K562 (cell line): ENCODE results near the gene AMBRA1. TPM values are rescaled to one million over a fixed set of nuclear protein-coding genes. Genes with fewer than 3 reads are reported as not detected.

Source experiments
- EGR1 ChIP-seq: fragments of 450-650 bp; conservative IDR thresholded peaks from 2 replicates; pipeline ENCODE4 v1.6.1; 2017; ENCODE audit warnings: mild to moderate bottlenecking
- YY1 ChIP-seq, 3 experiments: IDR thresholded peaks; 2 replicates each; pipeline ENCODE4 v1.6.1; 2011; ENCODE audit warnings: low read length in 2 of 3, mild to moderate bottlenecking in 2 of 3, moderate library complexity in 2 of 3, borderline replicate concordance in 1 of 3, control low read depth in 1 of 3, low read depth in 1 of 3; ENCODE audit not compliant: insufficient read depth in 3 of 3, insufficient replicate concordance in 2 of 3, control insufficient read depth in 1 of 3, insufficient read length in 1 of 3; ENCODE audit errors: extremely low read depth in 1 of 3
- microRNA-seq: library from miRNA; unstranded; fragments of <30 nt; microRNA quantifications from one replicate; pipeline ENCODE4, GENCODE V29; 2018; ENCODE audit warnings: borderline microRNAs expressed
- polyA plus RNA-seq, 8 experiments: library from polyadenylated mRNA; depleted of rRNA in 4 of 8; stranded (reverse) in 5 of 8; unstranded in 3 of 8; fragments of >200 nt; fragmentation: Nextera tagmentation in 2 of 8; fragmentation: Illumina TruSeq in 1 of 8; extraction: Ambion mirVana in 2 of 8; extraction: Trizol in 1 of 8; gene quantifications; 2 replicates each; pipeline versions ENCODE4 v1.2.1 to v1.2.3, GENCODE V29; 2011 to 2014; ENCODE audit warnings: inconsistent platforms in 1 of 8, missing spikeins in 1 of 8
- small RNA-seq: library from RNA; depleted of rRNA; stranded (forward); fragments of <200 nt; gene quantifications from one replicate; pipeline ENCODE3, GENCODE V24; 2014
- total RNA-seq, 7 experiments: library from RNA; depleted of rRNA in 6 of 7; stranded (reverse); fragments of >200 nt in 6 of 7; fragmentation: Illumina TruSeq in 2 of 7; extraction: Trizol in 2 of 7; gene quantifications; 2 replicates each; pipeline versions ENCODE4 v1.2.1 to v1.2.3, GENCODE V29; 2011 to 2021; ENCODE audit warnings: low replicate concordance in 1 of 7
- TF ChIP-seq, protein P1 (sequence below): fragments of 200-800 bp; sonication (Bioruptor generic); IDR thresholded peaks from 2 replicates; pipeline ENCODE4 v1.6.1; 2017; ENCODE audit warnings: missing genetic modification characterization, missing compliant biosample characterization

AMBRA1 gene
- total and polyA plus RNA-seq, 9 of the 15 experiments (the other 6 are each of a cell fraction or from before 2014, with no cell fraction given): 0.15 to 24.5 (median 13.0) TPM

DNA sequence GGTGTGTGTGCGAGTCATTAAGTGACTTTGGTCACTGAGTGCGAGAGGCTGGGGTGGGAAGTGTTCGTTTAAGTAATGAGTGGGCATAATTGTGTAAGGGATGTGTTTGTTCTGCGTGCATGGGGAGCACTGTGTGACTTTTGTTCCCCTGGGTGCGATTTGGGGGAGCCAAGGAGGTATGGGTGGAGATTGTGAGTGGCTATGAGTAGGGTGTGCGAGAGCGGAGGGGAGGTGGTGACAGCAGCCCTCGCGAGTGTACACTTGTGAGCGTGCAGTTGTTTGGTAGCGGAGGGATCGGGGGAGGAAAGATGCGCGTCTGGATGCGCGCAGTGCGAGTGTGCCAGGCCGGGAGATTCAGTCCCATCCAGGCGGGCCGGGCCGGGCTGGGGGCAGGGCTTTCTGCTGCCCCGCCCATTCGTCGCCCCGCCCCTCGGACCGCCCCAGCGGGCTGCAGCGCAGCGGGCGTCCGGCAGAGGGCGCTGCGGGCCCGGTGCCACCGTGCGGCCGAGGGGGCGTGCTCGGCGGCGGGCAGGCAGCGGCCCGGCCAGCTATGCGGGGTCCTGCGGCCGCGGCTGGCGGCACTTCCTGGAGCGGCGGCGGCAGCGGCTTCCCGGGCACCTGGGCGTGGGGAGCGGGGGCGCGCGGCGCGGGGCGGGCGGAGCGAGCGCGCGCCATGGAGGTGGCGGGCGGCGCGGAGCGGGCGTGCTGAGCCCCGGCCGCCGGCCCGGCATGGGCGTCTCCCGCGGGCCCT, 246.8 kb downstream of the AMBRA1 start, which contains the start of gene DGKZ (continued):
- TF ChIP-seq, protein P1, sequence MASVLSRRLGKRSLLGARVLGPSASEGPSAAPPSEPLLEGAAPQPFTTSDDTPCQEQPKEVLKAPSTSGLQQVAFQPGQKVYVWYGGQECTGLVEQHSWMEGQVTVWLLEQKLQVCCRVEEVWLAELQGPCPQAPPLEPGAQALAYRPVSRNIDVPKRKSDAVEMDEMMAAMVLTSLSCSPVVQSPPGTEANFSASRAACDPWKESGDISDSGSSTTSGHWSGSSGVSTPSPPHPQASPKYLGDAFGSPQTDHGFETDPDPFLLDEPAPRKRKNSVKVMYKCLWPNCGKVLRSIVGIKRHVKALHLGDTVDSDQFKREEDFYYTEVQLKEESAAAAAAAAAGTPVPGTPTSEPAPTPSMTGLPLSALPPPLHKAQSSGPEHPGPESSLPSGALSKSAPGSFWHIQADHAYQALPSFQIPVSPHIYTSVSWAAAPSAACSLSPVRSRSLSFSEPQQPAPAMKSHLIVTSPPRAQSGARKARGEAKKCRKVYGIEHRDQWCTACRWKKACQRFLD (CRISPR knock-in tag): peak; percentile 89; the same call in 1 of the 2 replicates
- TF ChIP-seq EGR1 (no peak), YY1 (IDR thresholded peaks at IDR 0.05; ENCODE audit: borderline replicate concordance in 1 of 3, control insufficient read depth in 1 of 3, extremely low read depth in 1 of 3, insufficient read depth in 3 of 3, insufficient read length in 1 of 3, insufficient replicate concordance in 2 of 3, low read depth in 1 of 3, low read length in 2 of 3) (peak in 2 of 3 experiments; percentile 5 to 37)

Small RNA genes within 50 kb of the gene (microRNA-seq; reads per million reads assigned to microRNA genes)
- gene MIR3160-1 (not detected), gene MIR3160-2 (not detected), gene MIR4688 (not detected)

Small RNA genes within 50 kb of the gene (small RNA-seq; reads per million reads assigned to genes)
- gene MIR3160-1 (not detected), gene MIR4688 (0.26 reads per million)

Other genes with a start within 250 kb of the AMBRA1 start
Only the 7 nearest of the 8 such genes appear.
- 478 and 553 TPM in 2 replicates for gene MDK, start 212.4 kb downstream of the AMBRA1 start, total RNA-seq (2014; rRNA removed)
- gene MDK, start 212.4 kb downstream of the AMBRA1 start, total RNA-seq (2014; rRNA removed; fragmentation: Illumina TruSeq; extraction: Trizol): 91.5 and 123 TPM in 2 replicates
- gene MDK, start 212.4 kb downstream of the AMBRA1 start, total RNA-seq (2015; rRNA removed; fragmentation: Illumina TruSeq; extraction: Trizol): 269 and 279 TPM in 2 replicates
- 396 and 429 TPM in 2 replicates for gene MDK, start 212.4 kb downstream of the AMBRA1 start, total RNA-seq (2021)
- gene MDK, start 212.4 kb downstream of the AMBRA1 start, polyA plus RNA-seq (2011; rRNA removed): 343 and 350 TPM in 2 replicates
- gene MDK, start 212.4 kb downstream of the AMBRA1 start, polyA plus RNA-seq (2014; fragmentation: Illumina TruSeq; extraction: Trizol): 661 and 667 TPM in 2 replicates
- 10 to 100 TPM; 20.7 to 61.7 TPM for gene MDK, start 212.4 kb downstream of the AMBRA1 start, polyA plus RNA-seq (2014; fragmentation: Nextera tagmentation; extraction: Ambion mirVana)
- gene MDK, start 212.4 kb downstream of the AMBRA1 start, polyA plus RNA-seq (2014; rRNA removed): 700 and 703 TPM in 2 replicates
- 0.73 and 1.3 TPM in 2 replicates for gene CHRM4, start 202.2 kb downstream of the AMBRA1 start, total RNA-seq (2014; rRNA removed)
- 0.19 and 0.22 TPM in 2 replicates for gene CHRM4, start 202.2 kb downstream of the AMBRA1 start, total RNA-seq (2014; rRNA removed; fragmentation: Illumina TruSeq; extraction: Trizol)
- gene CHRM4, start 202.2 kb downstream of the AMBRA1 start, total RNA-seq (2015; rRNA removed; fragmentation: Illumina TruSeq; extraction: Trizol): 0.22 and 0.49 TPM in 2 replicates
- 0.89 and 1.0 TPM in 2 replicates for gene CHRM4, start 202.2 kb downstream of the AMBRA1 start, total RNA-seq (2021)
- 0.62 and 0.74 TPM in 2 replicates for gene CHRM4, start 202.2 kb downstream of the AMBRA1 start, polyA plus RNA-seq (2011; rRNA removed)
- gene CHRM4, start 202.2 kb downstream of the AMBRA1 start, polyA plus RNA-seq (2014; fragmentation: Illumina TruSeq; extraction: Trizol): 0.40 and 0.76 TPM in 2 replicates
- gene CHRM4, start 202.2 kb downstream of the AMBRA1 start, polyA plus RNA-seq (2014; fragmentation: Nextera tagmentation; extraction: Ambion mirVana): not detected
- 0.33 and 0.58 TPM in 2 replicates for gene CHRM4, start 202.2 kb downstream of the AMBRA1 start, polyA plus RNA-seq (2014; rRNA removed)
- 4.1 and 4.3 TPM in 2 replicates for gene HARBI1, start 23.2 kb upstream of the AMBRA1 start, total RNA-seq (2014; rRNA removed)
- gene HARBI1, start 23.2 kb upstream of the AMBRA1 start, total RNA-seq (2014; rRNA removed; fragmentation: Illumina TruSeq; extraction: Trizol): 5.6 and 6.0 TPM in 2 replicates
- gene HARBI1, start 23.2 kb upstream of the AMBRA1 start, total RNA-seq (2015; rRNA removed; fragmentation: Illumina TruSeq; extraction: Trizol): 4.9 and 6.9 TPM in 2 replicates
- gene HARBI1, start 23.2 kb upstream of the AMBRA1 start, total RNA-seq (2021): 5.5 and 5.8 TPM in 2 replicates
- 4.7 and 5.5 TPM in 2 replicates for gene HARBI1, start 23.2 kb upstream of the AMBRA1 start, polyA plus RNA-seq (2011; rRNA removed)
- 5.3 and 6.0 TPM in 2 replicates for gene HARBI1, start 23.2 kb upstream of the AMBRA1 start, polyA plus RNA-seq (2014; fragmentation: Illumina TruSeq; extraction: Trizol)
- gene HARBI1, start 23.2 kb upstream of the AMBRA1 start, polyA plus RNA-seq (2014; fragmentation: Nextera tagmentation; extraction: Ambion mirVana): 1 to 10 TPM; 6.0 to 8.4 TPM
- 3.5 and 6.1 TPM in 2 replicates for gene HARBI1, start 23.2 kb upstream of the AMBRA1 start, polyA plus RNA-seq (2014; rRNA removed)
- gene ATG13, start 23.5 kb upstream of the AMBRA1 start, total RNA-seq (2014; rRNA removed): 46.6 and 54.4 TPM in 2 replicates
- gene ATG13, start 23.5 kb upstream of the AMBRA1 start, total RNA-seq (2014; rRNA removed; fragmentation: Illumina TruSeq; extraction: Trizol): 26.0 and 27.2 TPM in 2 replicates
- gene ATG13, start 23.5 kb upstream of the AMBRA1 start, total RNA-seq (2015; rRNA removed; fragmentation: Illumina TruSeq; extraction: Trizol): 23.3 and 24.5 TPM in 2 replicates
- gene ATG13, start 23.5 kb upstream of the AMBRA1 start, total RNA-seq (2021): 52.2 and 61.5 TPM in 2 replicates
- 56.9 and 66.1 TPM in 2 replicates for gene ATG13, start 23.5 kb upstream of the AMBRA1 start, polyA plus RNA-seq (2011; rRNA removed)
- gene ATG13, start 23.5 kb upstream of the AMBRA1 start, polyA plus RNA-seq (2014; fragmentation: Illumina TruSeq; extraction: Trizol): 36.5 and 38.1 TPM in 2 replicates
- gene ATG13, start 23.5 kb upstream of the AMBRA1 start, polyA plus RNA-seq (2014; fragmentation: Nextera tagmentation; extraction: Ambion mirVana): 10 to 100 TPM; 13.1 to 15.6 TPM
- 49.5 and 58.8 TPM in 2 replicates for gene ATG13, start 23.5 kb upstream of the AMBRA1 start, polyA plus RNA-seq (2014; rRNA removed)
- gene ARHGAP1, start 106.6 kb upstream of the AMBRA1 start, total RNA-seq (2014; rRNA removed): 7.4 and 11.1 TPM in 2 replicates
- 5.9 and 6.9 TPM in 2 replicates for gene ARHGAP1, start 106.6 kb upstream of the AMBRA1 start, total RNA-seq (2014; rRNA removed; fragmentation: Illumina TruSeq; extraction: Trizol)
- gene ARHGAP1, start 106.6 kb upstream of the AMBRA1 start, total RNA-seq (2015; rRNA removed; fragmentation: Illumina TruSeq; extraction: Trizol): 10.7 and 11.3 TPM in 2 replicates
- gene ARHGAP1, start 106.6 kb upstream of the AMBRA1 start, total RNA-seq (2021): 30.3 and 30.4 TPM in 2 replicates
- 8.2 and 13.2 TPM in 2 replicates for gene ARHGAP1, start 106.6 kb upstream of the AMBRA1 start, polyA plus RNA-seq (2011; rRNA removed)
- 25.0 and 26.7 TPM in 2 replicates for gene ARHGAP1, start 106.6 kb upstream of the AMBRA1 start, polyA plus RNA-seq (2014; fragmentation: Illumina TruSeq; extraction: Trizol)
- 1 to 10 TPM; 3.6 to 5.7 TPM for gene ARHGAP1, start 106.6 kb upstream of the AMBRA1 start, polyA plus RNA-seq (2014; fragmentation: Nextera tagmentation; extraction: Ambion mirVana)
- 14.1 and 14.2 TPM in 2 replicates for gene ARHGAP1, start 106.6 kb upstream of the AMBRA1 start, polyA plus RNA-seq (2014; rRNA removed)
- 11.8 and 12.2 TPM in 2 replicates for gene ZNF408, start 107.0 kb upstream of the AMBRA1 start, total RNA-seq (2014; rRNA removed)
- 7.3 and 7.4 TPM in 2 replicates for gene ZNF408, start 107.0 kb upstream of the AMBRA1 start, total RNA-seq (2014; rRNA removed; fragmentation: Illumina TruSeq; extraction: Trizol)
- 12.8 and 14.1 TPM in 2 replicates for gene ZNF408, start 107.0 kb upstream of the AMBRA1 start, total RNA-seq (2015; rRNA removed; fragmentation: Illumina TruSeq; extraction: Trizol)
- gene ZNF408, start 107.0 kb upstream of the AMBRA1 start, total RNA-seq (2021): 17.4 and 18.4 TPM in 2 replicates
- 4.5 and 7.6 TPM in 2 replicates for gene ZNF408, start 107.0 kb upstream of the AMBRA1 start, polyA plus RNA-seq (2011; rRNA removed)
- 7.4 and 10.8 TPM in 2 replicates for gene ZNF408, start 107.0 kb upstream of the AMBRA1 start, polyA plus RNA-seq (2014; fragmentation: Illumina TruSeq; extraction: Trizol)
- gene ZNF408, start 107.0 kb upstream of the AMBRA1 start, polyA plus RNA-seq (2014; fragmentation: Nextera tagmentation; extraction: Ambion mirVana): under 1 TPM; 0.15 to 0.38 TPM
- gene ZNF408, start 107.0 kb upstream of the AMBRA1 start, polyA plus RNA-seq (2014; rRNA removed): 7.0 and 10.0 TPM in 2 replicates
- not detected in 2 replicates for gene F2, start 125.2 kb upstream of the AMBRA1 start, total RNA-seq (2014; rRNA removed)
- gene F2, start 125.2 kb upstream of the AMBRA1 start, total RNA-seq (2014; rRNA removed; fragmentation: Illumina TruSeq; extraction: Trizol): not detected in 2 replicates
- gene F2, start 125.2 kb upstream of the AMBRA1 start, total RNA-seq (2015; rRNA removed; fragmentation: Illumina TruSeq; extraction: Trizol): not detected in 2 replicates
- 0.16 and 0.22 TPM in 2 replicates for gene F2, start 125.2 kb upstream of the AMBRA1 start, total RNA-seq (2021)
- not detected in 2 replicates for gene F2, start 125.2 kb upstream of the AMBRA1 start, polyA plus RNA-seq (2011; rRNA removed)
- not detected in 2 replicates for gene F2, start 125.2 kb upstream of the AMBRA1 start, polyA plus RNA-seq (2014; fragmentation: Illumina TruSeq; extraction: Trizol)
- not detected for gene F2, start 125.2 kb upstream of the AMBRA1 start, polyA plus RNA-seq (2014; fragmentation: Nextera tagmentation; extraction: Ambion mirVana)
- not detected in 2 replicates for gene F2, start 125.2 kb upstream of the AMBRA1 start, polyA plus RNA-seq (2014; rRNA removed)